Measurements from ENCODE around the gene MAPK1.

DNA sequence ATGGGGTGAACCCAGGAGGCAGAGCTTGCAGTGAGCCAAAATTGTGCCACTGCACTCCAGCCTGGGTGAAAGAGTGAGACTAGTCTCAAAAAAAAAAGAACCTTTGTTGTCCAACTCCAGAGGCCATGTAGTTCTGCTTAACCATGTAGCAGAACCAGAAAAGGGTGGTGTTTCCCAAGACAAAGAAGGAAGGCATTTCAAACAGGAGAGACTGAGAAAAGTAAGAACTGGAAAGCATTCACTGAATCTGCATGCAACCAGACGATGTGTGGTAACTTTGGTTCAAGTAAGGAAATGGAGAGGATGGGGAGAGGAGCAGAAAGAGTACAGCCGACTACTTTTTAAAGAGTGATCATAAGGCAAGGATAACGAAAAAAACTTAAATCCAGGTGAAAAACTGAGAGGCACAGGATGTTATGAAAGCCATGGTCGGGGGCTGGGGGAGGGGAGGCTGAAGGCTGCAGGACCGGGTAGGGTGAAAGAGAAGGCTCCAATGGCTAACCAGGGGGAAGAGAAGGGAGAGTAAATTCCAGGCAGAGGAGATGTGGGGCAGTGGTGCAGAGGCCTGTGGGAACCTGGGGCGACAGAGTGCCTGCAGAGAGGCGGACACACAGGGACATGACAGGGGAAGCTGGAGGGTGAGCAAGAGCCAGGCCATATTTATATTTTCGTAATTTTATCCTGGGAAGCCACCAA lies 48.8 kb downstream of the MAPK1 start:
- no peak for TF ChIP-seq EZH2 (IDR thresholded peaks at IDR 0.05; ENCODE audit: low read length, missing control alignments)
- TF ChIP-seq, protein P1, sequence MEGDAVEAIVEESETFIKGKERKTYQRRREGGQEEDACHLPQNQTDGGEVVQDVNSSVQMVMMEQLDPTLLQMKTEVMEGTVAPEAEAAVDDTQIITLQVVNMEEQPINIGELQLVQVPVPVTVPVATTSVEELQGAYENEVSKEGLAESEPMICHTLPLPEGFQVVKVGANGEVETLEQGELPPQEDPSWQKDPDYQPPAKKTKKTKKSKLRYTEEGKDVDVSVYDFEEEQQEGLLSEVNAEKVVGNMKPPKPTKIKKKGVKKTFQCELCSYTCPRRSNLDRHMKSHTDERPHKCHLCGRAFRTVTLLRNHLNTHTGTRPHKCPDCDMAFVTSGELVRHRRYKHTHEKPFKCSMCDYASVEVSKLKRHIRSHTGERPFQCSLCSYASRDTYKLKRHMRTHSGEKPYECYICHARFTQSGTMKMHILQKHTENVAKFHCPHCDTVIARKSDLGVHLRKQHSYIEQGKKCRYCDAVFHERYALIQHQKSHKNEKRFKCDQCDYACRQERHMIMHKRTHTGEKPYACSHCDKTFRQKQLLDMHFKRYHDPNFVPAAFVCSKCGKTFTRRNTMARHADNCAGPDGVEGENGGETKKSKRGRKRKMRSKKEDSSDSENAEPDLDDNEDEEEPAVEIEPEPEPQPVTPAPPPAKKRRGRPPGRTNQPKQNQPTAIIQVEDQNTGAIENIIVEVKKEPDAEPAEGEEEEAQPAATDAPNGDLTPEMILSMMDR (conservative IDR thresholded peaks at IDR 0.05 in 1 of 2, IDR thresholded peaks at IDR 0.05 in 1 of 2; ENCODE audit: low read depth in 1 of 2, low read length in 2 of 2): no peak

All from fibroblast of lung (primary cell).